Activated CD4-positive, alpha-beta T cell treated with anti-CD3 and anti-CD28 coated beads, Interleukin-2, amount 50 U/mL, for 24 hours (primary cell): ENCODE results near the gene SCARF2.
"Not testable (repeated sequence)": the region's sequence is repeated elsewhere in the genome, so short reads cannot be mapped to it uniquely, and the experiment has no call there.

Source experiments
- DNase-seq, 2 donors: peaks; one replicate each; pipeline ENCODE4 v3.0.0-alpha.2; 2020; ENCODE audit warnings: low read depth in 1 of 2, low spot score in 1 of 2

The SCARF2 gene, protein sequence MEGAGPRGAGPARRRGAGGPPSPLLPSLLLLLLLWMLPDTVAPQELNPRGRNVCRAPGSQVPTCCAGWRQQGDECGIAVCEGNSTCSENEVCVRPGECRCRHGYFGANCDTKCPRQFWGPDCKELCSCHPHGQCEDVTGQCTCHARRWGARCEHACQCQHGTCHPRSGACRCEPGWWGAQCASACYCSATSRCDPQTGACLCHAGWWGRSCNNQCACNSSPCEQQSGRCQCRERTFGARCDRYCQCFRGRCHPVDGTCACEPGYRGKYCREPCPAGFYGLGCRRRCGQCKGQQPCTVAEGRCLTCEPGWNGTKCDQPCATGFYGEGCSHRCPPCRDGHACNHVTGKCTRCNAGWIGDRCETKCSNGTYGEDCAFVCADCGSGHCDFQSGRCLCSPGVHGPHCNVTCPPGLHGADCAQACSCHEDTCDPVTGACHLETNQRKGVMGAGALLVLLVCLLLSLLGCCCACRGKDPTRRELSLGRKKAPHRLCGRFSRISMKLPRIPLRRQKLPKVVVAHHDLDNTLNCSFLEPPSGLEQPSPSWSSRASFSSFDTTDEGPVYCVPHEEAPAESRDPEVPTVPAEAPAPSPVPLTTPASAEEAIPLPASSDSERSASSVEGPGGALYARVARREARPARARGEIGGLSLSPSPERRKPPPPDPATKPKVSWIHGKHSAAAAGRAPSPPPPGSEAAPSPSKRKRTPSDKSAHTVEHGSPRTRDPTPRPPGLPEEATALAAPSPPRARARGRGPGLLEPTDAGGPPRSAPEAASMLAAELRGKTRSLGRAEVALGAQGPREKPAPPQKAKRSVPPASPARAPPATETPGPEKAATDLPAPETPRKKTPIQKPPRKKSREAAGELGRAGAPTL

DNA sequence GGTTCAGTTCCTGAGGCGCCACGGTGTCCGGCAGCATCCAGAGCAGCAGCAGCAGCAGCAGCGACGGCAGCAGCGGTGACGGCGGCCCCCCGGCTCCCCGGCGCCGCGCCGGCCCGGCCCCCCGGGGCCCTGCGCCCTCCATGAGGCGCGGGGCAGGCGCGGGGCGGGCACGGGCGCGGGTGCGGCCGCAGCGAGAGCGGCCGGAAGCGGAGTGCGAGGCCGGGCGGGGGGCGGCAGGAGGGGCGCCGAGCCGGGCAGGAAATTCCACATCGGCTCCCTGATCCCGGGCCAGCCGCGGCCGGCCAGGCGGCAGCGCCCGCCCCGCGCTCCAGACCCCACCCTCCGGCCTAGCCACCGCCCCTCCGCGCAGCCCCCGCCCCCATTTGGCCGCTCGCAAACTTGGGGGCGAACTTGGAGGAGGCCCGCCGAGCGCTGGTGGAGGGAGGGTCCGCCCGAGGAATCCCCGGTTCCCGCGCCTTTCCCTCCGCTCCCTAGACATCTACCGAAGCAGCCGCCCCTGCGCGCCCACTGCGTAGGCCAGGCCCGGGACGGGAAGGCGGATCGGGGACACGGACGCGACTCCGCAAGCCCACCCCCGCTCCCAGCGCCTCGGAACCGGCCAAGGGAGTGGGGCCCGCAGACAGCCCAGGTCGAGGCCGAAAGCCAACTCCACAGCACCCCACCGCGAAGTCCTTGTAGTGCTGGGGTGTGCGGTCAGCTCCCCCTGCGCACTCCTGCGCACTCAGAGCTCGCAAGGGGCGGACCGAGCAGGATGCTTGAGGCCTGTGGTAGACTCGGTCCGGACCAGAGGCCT lies at the start of gene SCARF2:
SCARF2 (minus strand) TSS at position 213 of the 814 bp plus-strand sequence; CDS start at position 142, 71 bp downstream.
- DNase-seq = no peak

DNA sequence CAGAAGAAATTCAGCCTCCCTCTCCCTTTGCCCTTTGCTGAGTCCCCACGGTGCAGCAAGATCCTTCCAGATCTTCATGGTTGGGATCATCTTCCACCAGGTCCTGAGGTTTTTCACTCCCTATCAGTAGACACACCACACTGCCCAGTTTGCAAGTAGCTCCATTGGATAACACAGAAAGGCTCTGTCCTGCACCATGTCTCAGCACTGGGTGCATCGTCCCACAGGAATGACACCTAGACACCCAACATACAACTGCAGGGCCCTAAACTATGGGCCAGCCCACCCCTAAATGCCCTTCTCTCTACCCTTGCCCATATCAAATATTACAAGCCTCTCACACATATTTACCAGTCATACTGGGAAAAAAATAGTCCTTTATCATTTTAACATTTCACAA lies 48.6 kb upstream of the SCARF2 start:
- no peak for DNase-seq

DNA sequence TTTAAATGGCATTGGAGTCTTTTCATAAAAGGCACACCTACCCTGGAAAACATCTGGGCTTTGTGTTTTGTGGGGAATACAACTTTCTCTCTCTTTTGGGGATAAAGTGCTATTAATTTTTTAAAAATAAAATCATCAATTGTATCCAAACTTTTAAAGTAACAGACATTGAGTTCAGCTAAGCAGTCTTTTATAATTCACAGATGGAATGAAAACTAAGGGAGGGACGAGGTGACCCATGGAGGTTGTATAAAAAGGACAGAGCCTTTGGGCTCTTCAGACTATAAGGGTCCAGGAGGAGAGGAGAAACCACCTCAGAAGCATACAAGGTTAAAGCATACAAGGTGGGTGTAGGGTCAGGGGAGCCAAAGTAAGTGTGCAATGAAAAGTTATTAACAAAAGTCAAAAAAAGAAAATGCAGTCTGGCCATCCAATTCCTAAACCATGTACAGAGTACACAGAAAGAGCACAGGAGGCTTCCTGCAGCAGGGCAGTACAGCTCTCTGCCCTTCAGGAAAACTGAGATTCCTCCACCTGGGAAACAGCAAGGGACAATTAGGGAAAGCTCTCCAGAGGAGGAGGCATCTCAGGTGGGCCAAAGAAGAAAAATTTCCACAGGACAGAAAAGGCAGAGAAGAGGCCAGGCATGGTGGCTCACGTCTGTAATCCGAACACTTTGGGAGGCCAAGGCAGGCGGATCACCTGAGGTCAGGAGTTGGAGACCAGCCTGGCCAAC lies 47.5 kb upstream of the SCARF2 start:
- DNase-seq = no peak

DNA sequence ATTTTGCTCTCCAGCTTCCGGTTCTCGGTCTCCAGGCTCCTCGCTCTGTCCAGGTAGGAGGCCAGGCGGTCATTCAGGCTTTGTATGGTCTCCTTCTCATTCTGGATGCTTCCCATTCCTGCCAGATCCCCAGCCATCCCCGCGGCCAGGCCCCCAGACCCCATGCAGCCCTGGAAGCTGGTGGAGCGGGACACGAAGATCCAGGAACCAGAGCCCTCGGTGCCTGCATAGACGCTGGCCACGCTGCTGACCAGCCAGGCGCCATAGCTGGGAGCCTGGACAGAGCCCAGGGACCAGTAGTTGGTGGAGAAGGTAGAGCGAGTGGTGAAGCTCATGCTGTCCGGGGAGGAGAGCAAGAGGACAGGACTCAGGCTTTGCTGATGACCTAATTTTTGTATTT lies 46.1 kb upstream of the SCARF2 start:
- no peak for DNase-seq

DNA sequence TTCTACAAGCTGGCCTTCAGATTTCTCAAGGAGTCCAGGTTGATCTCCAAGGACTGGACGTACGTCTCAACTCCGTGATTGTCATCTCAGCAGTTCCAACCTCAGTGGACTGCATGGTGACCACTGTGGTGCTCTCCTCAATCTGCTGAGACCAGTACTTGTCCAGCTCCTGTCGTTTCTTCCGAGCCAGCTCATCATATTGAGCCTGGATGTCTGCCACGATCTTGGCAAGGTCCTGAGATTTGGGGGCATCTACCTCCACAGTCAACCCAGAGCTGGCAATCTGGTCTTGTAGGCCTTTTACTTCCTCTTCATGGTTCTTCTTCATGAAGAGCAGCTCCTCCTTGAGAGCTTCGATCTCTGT lies 45.5 kb upstream of the SCARF2 start:
- not testable (repeated sequence) for DNase-seq

DNA sequence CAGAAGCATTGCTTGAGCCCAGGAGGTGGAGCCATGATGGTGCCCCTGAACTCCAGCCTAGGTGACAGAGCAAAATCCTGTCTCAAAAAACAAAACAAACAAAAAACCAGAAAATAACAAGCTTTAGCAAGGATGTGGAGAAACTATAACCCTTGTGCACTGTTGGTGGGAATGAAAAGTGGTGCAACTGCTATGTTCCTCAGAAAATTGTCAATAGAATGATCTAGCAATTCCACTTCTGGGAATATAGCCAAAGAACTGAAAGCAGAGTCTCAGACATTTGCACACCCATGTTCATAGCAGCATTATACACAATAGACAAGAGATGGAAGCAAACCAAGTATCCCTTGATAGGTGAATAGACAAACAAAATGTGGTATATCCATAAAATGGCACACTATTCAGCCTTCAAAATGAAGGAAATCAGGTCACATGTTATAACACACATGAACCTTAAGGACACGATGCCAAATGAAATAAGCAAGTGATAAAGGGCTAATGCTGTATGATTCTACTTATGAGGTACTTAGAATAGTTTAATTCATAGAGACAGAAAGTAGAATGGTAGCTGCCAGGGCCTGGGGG lies 42.1 kb upstream of the SCARF2 start:
- DNase-seq = no peak

DNA sequence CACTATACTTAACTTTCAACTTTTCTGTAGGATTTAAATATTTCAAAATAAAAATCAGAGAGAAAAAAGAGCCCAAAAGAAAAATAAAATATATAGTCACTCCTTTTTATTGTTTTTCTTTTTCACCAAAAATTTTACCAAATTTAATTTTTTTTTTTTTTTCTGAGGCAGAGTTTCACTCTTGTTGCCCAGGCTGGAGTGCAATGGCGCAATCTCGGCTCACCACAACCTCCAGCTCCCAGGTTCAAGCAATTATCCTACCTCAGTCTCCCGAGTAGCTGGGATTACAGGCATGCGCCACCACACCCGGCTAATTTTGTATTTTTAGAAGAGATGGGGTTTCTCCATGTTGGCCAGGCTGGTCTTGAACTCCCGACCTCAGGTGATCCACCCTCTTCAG lies 40.4 kb upstream of the SCARF2 start:
- not testable (repeated sequence) for DNase-seq

DNA sequence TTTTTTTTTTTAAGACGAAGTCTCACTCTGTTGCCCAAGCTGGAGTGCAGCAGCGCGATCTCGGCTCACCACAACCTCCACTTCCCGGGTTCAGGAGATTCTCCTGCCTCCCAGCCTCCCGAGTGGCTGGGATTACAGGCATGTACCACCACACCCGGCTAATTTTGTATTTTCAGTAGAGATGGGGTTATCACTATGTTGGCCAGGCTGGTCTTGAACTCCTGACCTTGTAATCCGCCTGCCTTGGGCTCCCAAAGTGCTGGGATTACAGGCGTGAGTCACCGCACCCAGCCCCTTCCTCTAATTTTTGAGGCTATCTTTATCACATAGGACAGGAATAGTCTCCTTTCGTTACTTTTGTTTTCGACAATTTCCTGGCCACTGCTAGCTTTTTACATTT lies 37.9 kb upstream of the SCARF2 start:
- DNase-seq = not testable (repeated sequence)

DNA sequence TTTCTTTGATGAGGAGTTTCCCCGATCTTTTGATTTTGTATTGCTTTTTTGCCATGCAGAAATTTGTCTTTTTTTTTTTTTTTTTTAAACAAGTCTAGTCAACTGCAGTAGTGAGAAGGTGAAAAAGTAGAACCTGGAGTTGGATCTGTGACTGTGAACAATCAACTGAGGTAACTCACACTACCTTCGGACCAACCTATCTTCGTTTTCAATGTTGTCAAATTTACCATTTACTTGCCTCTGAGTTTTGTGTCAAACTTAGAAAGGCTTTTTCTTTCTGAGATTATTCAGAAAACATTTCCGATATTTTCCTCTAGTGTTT lies 37.5 kb upstream of the SCARF2 start:
- DNase-seq = no peak

DNA sequence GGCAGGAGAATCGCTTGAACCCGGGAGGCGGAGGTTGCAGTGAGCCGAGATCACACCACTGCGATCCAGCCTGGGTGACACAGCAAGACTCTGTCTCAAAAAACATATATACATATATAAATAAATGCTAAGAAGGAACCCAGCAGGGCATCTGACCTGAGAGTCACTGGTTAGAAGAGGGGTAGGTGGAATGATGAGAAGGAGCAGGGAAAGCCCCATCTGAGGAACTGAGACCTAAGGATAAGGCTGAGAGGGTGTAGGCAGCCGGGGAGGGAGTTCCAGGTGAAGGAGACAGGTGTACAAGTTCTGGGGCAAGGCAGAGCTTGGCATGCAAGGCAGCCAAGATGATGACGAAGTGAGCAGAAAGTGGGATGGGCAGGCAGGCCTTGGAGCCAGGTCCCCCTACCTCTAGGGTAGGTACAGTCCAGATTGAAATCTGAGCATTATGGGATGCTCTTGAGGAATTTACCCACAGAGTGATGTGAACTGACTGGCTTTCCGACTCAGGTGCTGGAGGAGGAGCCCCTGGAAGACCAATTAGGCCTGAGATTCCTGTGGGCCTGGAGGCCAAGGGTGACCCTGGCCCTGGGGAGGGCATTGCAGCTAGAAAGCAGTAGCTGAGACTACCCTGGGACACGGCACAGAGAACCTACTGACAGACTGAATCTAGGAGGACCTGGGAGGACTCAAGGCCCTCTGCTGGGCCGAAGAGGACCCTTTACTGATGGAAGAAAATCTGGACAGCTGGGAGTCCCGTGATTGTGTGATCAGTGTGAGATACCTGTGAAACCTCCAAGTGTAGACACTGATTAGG lies 35.2 kb upstream of the SCARF2 start:
- no peak for DNase-seq

DNA sequence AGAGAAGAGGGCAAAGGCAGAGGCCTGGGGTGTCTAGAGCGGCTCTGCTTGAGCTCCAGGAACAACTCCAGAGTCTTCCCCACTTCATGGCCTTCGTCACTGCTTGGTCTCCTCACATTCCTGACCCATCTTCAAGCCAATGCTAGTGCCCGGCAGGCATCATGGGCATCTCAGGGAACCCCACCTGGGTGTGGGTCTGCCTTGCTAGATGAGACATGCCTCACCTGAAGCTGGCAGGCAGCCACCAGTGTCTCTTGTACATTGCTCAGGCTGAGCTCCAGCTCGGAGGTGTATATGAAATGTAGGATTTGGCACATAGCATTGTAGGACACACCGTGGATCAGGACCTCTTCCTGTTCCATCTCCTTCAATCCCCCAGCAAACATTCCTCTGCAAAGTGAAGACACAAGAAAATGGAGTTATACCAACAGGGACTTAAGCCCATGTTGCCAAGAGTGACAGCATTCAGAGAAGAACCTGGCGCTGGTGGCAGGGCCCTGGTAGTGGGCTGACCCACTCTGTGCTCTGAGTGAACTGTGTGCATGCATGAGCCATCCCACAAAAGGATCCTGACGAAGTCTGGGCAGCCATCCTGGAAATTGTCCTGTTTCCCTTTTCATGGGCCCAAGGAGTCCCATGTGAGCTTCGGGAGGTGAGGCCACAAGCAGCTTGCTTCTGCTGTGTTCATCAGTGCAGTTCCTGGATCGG lies 33.7 kb upstream of the SCARF2 start:
- DNase-seq = no peak

DNA sequence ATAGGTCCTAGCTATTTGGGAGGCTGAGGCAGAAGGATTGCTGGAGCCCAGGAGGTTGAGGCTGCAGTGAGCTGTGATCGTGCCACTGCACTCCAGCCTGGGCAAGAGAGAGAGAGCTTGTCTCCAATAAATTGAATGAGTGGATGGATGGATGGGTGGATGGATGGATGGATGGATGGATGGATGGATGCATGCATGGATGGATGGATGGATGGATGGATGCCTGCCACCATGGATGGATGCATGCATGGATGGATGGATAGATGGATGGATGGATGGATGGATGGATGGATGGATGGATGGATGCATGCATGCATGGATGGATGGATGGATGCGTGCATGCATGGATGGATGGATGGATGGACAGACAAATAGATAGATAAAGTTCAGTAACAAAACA lies 32.9 kb upstream of the SCARF2 start:
- DNase-seq = not testable (repeated sequence)

DNA sequence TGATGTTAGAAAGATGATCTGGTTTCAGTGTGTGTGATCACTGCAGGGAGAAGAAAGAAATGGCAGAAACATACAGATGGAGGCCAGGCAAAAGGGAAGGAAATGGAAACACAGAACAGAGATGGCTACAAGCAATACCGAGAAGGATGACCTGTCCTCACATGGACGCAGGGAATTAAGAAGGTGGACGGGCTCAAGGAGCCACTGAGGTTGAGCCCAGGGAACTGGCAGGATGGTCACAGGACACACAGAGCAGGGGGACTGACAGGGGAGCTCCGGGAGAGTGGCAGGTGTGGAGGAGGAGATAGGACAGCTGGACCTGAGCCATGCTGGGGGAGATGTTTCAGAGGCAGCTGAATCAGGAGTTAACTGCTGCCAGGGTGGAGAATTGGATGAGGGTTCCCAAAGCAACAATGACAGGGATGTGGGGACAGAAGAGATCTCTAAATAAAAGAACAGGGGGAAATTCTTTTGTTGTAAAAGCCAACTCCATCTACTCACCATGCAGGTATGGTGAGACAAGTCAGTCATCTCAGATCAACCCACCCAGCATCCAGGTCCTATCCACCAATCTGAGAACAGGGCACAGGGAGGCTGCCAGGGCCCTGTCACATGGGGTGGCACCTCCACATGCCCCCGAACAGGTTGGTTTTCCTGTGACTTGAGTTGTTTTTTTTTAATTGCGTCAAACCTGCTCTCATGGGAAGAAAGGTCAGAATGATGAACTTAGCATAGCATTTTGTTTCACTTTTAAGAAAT lies 31.7 kb upstream of the SCARF2 start:
- DNase-seq = no peak

DNA sequence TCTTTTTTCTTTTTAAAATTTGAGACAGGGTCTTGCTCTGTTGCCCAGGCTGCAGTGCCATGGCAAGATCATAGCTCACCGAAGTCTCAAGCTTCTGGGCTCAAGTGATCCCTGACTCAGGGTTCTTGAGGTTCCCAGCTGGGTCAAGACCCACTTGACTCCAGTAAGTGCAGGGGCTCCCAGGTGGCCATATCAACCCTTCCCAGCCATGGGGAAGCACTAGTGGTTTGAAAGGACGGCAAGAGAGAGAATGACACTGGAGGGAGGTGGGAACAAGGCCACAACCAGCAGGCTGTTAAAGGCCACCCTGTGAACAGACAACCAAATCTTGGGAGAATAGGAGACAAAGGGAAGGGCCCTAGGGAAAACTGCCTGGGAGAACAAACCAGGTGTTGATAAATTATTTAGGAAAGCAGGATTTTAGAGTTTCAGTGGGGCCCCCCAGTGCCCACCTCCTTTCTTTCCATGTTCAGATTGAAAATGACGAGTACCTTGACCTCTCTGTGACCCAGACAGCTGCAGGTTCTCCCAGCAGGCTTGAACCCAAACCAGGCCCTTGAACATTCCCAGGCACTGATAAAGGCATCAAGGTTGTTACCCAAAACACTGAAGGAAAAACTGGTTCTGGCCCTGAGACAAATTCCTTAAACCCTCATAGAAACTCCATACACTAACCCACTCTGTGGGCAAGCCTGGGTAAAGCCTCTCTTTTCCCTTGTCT lies 29.2 kb upstream of the SCARF2 start:
- no peak for DNase-seq

DNA sequence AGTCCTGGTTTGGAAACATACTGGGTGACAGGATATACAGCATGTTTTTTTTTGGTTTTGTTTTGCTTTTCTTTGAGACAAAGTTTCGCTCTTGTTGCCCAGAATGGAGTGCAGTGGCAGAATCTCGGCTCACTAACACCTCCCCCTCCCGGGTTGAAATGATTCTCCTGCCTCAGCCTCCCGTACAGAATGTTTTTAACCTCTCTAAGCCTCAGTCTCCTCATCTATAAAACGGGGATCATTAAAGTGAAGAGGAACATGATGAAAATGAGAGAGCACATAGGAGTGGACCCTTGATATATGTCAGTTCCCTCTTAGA lies 28.1 kb upstream of the SCARF2 start:
- no peak for DNase-seq

DNA sequence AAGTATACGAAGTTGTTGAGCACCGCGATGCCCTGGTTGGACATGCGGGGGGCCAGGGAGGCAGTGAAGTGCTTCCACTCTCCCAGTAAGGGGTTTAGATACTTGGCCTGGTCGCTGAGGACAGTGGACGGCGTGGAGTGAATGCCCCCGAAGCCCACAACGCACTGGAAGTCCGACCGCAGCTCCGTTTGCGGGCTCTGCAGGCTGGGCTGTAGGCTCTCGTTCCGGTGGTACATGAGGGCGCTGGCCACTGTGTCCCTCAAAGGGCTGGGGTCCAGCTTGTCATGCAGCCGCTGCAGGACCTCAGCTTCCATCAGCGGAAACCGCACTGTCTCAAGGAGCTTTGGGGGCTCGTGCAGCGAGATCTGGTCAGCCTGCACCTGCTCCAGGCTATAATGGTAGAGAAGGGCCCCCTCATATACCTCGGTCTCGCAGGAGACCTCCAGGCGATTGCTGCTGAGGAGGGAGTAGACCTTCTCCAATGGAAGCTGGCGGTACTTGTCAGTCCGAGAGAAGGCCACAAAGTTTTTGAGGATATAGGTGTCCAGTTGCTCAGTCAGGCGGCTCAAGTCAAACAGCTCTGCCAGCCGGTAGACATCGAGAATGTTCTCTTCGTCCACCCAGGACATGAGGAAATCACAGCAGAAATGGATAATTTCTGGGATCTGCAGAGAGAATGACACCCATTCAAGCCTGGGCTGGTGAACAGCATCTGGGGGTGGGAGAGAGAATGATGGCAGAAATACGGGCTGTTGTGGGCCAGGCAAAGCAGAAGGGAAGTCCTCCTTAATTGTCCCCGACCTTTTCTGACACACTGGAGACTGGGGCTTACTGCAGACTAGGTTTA lies 27.5 kb upstream of the SCARF2 start:
- DNase-seq = no peak

DNA sequence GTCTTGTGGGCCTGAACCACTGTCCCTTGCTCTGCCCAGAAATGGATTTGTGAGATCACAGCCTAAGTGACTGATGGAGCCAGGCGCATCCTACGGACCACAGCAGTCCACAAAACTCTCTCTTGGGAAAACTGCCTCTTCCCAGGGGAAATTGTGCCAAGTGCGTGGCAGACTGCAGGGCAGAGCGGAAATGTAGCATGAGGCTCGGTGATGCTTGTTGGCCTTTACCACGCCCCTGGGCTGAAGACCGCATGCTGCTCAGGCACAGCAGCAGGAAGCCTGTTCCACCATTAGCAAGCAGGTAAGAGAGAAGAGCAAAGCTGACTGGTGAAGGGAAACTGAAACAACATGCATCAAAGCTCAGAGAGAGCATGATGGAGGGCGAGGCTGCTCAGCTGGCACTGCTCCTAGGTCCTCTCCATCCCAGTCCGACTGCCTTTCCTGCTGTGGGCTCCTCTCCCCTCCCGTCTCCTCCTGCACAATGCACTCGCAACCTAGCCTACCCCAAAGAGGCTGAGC lies 26.5 kb upstream of the SCARF2 start:
- DNase-seq = peak; percentile 26 to 42
